Erythroblast (primary cell): ENCODE results near the gene ZSCAN10.
"Not testable (repeated sequence)": the region's sequence is repeated elsewhere in the genome, so short reads cannot be mapped to it uniquely, and the experiment has no call there.

Source experiments
- DNase-seq, 2 experiments: peaks; one replicate each; lab custom pipeline; 2025; lab: John Stamatoyannopoulos, UW
- GATA1 ChIP-seq: IDR thresholded peaks from 2 replicates; pipeline ENCODE4 v1.6.1; 2011; ENCODE audit warnings: low read depth, mild to moderate bottlenecking, control low read depth, low read length, moderate library complexity
- POLR2A ChIP-seq: IDR thresholded peaks from 2 replicates; pipeline ENCODE4 v1.6.1; 2011; ENCODE audit warnings: mild to moderate bottlenecking, low read length

ZSCAN10 gene

DNA sequence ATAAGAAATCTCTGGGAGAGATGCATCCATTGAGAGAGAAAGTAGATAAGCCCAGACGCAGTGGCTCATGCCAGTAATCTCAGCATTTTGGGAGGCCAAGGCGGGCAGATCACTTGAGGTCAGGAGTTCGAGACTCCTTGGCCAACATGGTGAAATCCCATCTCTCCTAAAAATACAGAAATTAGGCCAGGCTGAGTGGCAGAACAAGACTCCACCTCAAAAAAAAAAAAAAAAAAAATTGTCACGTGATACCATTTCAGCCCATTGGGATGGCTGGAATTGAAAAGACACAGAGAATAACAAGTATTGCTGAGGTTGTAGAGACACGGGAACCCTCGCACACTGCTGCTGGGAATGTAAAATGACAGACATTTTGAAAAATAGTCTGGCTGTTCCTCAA is 36.5 kb downstream of the ZSCAN10 start:
- TF ChIP-seq POLR2A (no peak), GATA1 (no peak)

DNA sequence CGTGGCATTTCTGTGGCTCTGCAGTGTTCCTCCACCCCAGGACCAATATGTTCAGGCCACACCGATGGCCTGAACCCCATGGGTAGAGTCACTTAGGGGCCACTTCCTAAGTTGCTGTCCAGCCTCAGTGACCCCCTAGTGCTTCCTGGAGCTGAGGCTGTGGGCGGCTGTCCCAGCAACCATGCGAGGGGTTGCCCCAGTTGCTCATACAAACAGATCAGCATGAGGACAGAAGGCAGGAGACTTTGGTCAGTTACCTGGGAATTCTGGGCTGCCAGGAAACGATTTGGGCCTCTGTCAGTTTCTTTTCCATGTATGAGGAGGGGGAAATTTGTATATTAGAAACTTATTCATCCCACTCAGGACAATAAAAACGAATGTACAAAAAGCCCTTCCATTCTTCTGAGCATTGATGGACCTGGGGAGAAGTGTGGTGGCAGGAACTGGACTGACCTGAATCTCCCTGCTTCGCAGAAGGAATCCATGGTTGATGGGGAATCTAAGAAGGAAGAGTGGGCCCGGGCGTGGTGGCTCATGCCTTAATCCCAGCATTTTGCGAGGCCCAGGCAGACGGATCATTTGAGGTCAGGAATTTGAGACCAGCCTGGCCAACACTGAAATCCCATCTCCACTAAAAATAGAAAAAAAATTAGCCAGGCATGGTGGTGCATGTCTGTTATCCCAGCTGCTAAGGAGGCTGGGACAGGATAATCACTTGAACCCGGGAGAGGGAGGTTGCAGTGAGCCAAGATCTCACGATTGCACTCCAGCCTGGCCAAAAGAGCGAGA is 38.6 kb downstream of the ZSCAN10 start:
- DNase-seq, result no peak
- TF ChIP-seq POLR2A (no peak), GATA1 (no peak)

More for the DNA sequence above, 36.5 kb downstream of the ZSCAN10 start:
- DNase-seq, result no peak

DNA sequence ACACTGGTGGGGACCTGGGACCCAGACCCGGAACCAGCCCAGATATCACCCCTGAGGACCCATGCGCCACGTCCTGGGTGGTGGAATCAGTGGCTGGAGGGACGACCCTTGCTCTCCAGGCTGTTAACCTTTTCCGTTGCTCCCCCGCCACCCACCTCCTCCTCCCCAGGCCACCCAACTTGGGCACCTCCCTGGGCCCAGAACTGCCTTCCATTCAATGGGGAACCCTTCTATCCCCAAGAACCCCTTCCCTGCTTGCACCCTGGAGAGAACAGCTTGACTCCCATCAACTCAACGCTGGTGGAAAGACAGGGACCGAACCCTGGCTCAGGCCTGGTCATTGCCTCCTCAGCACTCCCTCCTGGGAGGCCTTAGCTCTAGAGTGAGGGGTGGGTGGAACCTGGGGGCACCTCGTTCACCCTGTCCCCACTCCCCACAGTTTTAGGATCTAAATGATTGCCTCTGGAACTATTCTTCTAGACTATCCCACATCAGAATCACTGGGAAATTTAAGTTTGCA is 39.3 kb downstream of the ZSCAN10 start:
- no peak for DNase-seq
- no peak for TF ChIP-seq GATA1
- TF ChIP-seq POLR2A, result no peak

DNA sequence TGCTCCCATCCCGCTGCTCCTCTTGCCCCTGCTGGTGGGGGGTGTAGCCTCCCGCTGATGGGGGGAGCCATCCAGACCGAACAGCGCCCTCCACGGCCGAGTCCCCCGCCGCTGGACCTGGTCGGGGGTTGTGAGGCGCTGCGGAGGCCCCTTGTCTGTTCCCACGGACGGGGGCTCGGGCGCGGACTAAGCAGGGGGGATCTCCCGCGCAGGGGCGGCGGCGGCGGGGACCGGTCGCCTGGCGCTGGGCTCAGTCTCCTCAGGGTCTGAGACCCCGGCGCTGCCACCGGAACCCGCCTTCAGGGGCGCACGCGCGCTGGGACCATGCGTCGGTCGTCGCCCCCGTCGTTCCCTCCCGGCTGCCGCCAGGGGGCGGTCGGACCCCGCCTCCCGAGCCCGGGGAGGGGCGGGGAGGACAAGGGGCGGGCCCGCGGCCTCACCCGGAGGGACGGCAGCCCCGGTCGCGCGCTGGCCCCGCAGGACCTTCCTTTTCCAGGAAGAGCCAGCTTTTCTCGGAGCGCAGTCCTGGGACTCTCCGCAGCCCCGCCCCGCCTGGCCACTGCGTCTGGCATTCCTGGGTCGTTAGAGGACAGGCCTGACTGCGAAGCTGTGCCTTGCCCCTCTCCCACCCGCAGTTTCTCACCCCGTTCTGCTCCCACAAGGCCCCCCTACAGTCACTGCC is 39.9 kb downstream of the ZSCAN10 start:
- TF ChIP-seq POLR2A (no peak), GATA1 (no peak)
- peak; percentile 84 to 92 for DNase-seq

DNA sequence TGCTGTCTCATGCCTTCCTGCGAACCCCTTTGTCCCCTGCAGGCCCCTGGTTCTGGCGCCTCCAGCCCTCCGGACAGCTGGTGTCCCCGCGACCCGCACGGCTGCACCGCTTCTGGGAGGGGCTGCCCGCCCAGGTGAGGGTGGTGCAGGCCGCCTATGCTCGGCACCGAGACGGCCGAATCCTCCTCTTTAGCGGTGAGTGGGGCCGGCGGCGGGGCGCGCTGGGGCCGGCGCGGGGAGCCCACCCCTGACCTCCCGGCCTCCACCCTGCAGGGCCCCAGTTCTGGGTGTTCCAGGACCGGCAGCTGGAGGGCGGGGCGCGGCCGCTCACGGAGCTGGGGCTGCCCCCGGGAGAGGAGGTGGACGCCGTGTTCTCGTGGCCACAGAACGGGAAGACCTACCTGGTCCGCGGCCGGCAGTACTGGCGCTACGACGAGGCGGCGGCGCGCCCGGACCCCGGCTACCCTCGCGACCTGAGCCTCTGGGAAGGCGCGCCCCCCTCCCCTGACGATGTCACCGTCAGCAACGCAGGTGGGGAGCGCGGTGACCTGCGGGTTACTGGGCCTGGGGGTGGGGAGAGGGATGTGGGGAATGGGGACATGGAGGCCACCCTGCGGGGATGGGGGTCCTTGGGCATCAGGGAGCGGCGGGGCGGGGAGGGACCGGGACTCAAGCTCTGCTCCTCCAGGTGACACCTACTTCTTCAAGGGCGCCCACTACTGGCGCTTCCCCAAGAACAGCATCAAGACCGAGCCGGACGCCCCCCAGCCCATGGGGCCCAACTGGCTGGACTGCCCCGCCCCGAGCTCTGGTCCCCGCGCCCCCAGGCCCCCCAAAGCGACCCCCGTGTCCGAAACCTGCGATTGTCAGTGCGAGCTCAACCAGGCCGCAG is 40.7 kb downstream of the ZSCAN10 start:
- TF ChIP-seq GATA1, result no peak
- TF ChIP-seq POLR2A, result no peak
- peak; percentile 52 to 60 for DNase-seq

DNA sequence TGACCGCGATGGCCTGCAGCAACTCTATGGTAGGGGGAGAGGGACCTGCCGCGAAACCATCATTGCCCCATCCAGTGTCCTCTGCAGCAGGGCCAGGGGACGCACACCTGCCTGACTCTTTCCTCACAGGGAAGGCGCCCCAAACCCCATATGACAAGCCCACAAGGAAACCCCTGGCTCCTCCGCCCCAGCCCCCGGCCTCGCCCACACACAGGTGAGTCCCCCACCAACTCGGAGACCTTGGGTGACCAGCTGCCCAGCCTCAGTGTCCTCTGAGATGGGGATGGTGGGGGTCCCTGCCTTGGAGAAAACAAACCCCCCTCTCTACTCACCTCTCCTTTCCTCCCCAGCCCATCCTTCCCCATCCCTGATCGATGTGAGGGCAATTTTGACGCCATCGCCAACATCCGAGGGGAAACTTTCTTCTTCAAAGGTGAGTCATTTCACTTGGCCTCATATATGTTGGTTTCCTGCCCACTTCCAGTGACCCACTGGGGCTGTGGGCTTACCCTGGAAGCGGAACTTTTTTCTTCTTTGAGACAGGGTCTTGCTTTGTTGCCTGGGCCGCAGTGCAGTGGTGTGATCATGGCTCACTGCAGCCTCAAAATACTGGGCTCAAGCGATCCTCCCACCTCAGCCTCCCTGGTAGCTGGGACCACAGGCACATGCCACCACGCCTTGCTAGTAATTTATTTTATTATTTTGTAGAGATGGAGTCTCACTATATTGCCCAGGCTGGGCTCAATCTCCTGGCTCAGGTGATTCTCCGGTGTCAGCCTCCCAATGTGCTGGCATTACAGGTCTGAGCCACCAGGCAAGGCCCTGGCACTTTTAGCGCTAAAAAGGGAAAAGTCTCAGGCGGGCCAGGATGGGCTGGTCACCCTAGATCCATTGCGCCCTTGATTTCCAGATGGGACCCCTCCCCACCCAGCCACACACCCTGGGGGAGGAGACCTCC is 41.6 kb downstream of the ZSCAN10 start:
- no peak for TF ChIP-seq POLR2A
- TF ChIP-seq GATA1, result no peak
- no peak for DNase-seq

DNA sequence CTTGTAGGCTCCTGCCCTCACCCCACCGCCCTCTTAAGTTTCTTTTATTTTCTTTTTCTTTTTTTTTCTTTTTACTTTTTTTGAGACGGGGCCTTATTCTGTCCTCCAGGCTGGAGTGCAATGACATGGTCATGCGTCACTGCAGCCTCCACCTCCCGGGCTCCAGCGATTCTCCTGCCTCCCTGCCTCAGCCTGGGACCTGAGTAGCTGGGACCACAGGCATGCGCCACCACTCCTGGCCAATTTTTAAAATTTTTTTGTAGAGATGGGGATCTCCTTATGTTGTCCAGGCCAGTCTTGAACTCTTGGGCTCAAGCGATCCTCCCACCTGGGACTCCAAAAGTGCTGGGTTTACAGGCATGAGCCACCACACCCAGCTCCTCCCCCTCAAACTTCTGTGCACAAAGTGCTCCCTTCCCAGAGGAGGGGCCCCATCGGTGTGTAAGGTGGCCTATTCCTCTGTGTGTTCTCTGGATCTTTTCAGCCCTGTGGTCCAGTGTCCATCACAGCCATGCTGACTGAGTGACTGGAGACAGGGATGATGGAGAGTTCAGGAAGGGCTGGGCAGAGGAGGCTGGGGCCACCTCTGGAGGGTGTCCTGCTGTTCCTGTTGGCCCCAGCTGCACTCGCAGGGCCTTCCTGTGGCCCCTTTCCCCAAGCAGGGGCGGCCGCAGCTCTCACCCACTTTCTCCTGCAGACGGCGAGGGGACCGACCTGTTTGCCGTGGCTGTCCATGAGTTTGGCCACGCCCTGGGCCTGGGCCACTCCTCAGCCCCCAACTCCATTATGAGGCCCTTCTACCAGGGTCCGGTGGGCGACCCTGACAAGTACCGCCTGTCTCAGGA is 42.5 kb downstream of the ZSCAN10 start:
- DNase-seq, result no peak
- TF ChIP-seq GATA1 (no peak), POLR2A (no peak)

DNA sequence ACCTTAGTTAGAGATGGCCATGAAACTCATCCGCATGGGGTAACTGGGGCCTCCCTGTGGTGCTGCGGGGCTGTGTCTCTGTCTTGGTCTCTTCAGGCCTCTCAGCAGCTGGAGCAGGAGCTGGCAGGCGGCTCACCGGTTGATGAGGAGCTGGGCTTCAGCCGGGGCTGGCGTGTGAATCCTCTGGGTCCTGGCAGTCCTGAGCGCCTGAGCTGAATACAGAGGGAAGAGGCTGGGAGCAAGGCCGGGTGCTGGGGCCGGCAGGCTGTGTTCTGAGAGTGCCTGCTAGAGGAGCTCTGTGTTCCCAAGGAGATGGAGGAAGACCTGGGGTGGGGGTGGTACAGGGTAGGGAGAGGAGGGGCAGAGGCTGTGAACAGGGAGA is 43.4 kb downstream of the ZSCAN10 start:
- DNase-seq, result not testable (repeated sequence)

DNA sequence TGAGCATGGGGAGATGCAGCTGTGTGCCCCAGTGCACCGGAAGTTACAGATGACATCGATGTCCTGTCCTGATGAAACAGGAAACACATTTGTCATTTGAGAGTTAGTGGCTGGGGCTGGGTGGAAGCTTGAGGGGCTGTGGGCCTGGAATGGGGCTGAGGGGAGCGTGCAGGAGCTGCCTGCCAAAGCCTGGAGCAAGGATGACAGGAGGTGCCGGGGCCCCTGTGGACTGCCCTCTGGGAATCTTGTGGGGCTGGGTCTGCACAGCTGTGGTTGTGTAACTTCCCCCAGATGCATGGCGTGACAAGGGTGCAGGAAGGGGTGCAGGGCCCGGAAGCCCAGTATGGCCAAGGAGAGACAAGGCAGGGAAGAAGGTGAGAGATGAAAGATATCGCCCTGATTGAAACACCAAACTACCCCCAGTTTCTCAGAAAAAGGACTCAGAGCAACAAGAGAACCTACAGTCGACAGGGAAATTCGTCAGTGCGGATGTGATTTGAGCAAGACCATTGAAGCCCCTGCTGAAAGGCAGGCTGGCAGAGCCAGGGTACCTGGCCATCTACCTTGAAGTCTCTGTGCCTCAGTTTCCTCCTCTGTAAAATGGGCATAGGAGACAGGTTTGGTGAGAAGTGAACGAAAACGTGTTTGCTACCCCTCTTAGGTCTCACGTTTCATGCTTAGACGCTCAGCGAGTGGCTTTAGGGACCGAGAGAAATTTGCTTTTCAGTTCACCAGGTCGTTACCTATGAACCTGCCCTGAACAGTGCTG is 43.9 kb downstream of the ZSCAN10 start:
- TF ChIP-seq POLR2A (no peak), GATA1 (no peak)
- DNase-seq, result no peak

DNA sequence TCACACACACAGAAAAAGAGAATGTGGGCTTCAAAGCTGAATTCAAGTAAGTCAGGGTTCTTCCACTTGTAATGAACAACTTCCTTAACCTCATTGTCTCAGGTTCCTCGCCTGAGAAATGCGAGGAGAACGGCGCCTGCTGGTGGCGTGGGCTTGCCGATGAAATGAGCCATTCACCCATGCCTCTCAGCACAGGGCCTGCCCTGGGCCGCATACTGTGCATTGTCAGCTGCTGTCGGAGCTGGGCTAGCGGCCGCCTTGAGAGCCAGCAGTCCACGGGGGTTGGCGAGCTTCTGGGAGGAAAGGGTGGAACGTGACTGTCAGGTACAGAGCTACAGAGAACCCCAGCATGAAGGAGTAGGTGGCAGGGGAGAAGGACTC is 45.8 kb downstream of the ZSCAN10 start:
- not testable (repeated sequence) for DNase-seq

DNA sequence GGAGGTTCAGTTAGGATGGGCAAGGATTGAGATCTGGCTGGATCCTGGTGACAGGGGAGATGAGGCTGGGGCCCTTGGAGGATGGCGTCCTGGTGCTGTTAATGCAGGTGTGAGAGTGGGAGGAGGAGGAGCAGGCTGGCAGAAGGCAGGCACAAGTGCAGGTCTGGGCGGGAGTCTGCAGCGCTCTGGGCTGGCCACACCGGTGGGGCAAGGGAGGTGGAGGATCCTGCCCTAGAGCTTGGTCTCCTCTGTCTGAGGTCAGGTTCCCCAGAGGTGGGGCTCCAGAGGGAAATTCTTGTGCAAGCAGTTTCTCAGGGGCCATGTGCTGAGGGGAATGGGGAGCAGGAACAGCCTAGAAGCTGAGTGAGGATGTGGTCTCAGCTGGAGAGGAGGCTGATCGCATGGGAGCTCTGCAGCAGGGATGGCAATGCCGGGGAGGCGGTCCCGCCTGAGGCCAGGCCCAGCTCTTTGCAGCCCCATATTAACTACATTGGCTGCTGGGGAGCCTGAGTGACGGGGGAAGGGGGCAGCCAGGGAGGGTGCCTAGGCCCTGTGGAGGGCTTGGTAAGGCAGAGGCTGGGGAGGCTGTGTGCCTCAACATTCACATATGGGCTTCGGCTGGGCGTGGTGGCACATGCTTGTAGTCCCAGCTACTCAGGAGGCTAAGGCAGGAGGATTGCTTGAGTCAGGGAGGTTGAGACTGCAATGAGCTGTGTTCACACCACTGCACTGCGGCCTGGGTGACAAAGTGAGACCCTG is 46.3 kb downstream of the ZSCAN10 start:
- DNase-seq, result not testable (repeated sequence)

DNA sequence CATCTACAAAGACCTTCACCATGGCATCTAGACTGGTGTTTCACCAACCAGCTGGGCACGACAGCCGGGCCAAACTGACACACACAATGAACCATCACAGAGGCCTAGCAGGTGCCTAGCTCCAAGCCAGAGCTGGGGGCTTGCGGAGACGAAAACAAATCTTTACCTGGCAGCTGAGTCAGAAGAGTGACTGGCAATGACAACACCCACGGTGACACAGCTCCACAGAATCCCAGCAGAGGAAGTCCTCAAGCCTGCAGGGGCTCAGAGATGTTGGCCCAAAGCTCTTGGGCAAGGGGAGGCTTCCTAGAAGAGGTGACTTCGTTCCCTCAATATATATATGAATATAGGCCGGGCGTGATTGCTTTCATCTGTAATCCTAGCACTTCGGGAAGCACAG is 47.6 kb downstream of the ZSCAN10 start:
- TF ChIP-seq POLR2A, result no peak
- no peak for TF ChIP-seq GATA1
- DNase-seq, result no peak
